ENCODE measurements around the gene RENBP. TPM values are rescaled to one million over a fixed set of nuclear protein-coding genes. Genes with fewer than 3 reads are reported as not detected.
A peak's percentile ranks its signal among the peaks of the same experiment; 100 is the strongest.
"Not testable (repeated sequence)": the region's sequence is repeated elsewhere in the genome, so short reads cannot be mapped to it uniquely, and the experiment has no call there.

The RENBP gene
- not detected in 2 replicates for total RNA-seq (2014; rRNA removed; shearing (Covaris generic))

DNA sequence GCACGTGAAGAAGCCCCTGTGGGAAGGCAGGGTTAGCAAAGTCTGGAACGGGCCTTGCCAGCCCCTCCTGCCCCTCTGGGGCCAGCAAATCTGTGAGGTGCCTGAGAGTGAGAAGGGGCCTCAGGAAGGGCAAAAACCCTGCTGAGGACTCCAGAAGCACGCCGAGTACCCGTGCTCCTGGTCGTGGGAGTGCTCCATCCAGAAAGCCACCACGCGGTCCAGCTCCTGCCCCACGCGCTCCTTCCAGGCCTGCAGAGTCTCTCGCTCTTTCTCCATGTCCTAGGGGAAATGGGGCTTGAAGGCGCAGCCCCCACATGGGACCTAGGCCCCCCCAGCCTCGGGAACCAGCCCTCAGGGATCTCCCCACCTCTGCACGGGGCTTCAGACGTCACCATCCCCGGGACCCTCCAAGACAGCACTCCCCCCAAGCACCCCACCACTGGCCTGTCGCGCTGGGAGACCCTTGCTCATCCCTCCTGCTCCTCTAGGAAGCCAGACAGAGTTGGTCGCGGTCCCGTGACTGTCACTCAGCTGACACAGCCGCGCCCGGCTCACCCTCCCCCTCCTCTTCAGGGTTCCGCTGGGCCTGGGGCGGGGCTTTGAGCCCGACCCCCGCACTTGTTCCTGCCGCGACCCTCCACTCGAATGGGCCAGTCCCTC is at the start of gene RENBP:
Gene RENBP (minus strand): TSS at position 504 of the 660 bp plus-strand sequence. CDS start 33 bp downstream, at position 471.
- no peak for DNase-seq (ENCODE audit: low read depth)

DNA sequence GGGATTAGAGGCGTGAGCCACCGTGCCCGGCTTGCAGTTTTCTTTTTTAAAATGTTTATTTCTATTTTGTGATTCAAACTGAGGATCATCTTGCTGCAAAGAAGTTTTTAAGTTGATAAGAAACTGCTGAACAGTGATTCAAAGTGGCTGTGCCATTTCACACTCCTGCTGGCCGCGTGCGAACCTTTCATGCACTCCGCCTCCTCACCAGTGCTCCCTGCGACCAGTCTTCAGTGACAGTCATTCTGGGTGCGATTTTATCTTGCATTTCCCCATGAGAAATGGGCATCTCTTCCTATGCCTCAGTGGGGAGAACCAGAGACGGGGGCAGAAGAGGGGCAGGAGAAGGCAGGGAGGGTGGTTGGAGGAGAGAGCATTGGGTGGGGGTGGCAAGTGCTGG is 49.5 kb upstream of the RENBP start:
- DNase-seq (ENCODE audit: low read depth), result no peak

DNA sequence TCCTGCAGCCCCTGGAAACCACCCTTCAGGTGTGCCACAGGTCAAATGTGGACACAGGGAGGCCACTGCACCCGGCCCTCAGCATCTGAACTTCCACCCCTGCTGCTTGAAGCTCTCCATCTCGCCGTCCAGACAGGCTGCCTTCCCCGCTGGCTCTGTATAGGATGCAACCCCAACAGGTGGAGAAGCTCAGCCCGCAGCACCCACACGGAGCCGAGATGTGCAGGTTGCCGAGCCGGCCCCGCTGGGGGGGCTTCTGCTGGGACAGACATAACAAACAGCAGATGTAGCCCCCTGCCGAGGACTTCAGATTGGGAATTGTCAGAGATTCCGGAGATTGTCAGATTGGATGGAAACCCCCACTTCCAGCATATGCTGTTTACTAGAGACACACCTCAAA is 48.6 kb upstream of the RENBP start:
- DNase-seq (ENCODE audit: low read depth), result no peak

DNA sequence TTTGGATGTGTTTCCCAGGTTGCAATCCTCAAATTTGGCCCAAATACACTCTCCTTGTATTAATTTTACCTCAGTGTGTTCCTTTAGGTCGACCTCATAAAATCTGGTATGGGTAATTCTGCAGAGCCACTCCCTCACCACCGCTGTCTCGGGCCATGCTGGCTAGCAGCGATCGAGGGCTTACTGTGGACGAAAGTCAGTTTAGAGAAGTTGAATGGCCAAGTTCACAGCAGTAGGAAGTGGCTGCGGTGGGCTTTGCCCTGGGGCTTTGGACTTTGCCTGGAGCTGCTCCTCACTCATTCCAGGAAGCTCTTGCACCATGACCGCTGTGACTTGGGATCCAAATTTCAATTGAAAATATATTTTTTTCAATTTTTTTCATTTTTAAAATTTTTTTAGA is 47.7 kb upstream of the RENBP start:
- DNase-seq (ENCODE audit: low read depth), result no peak

DNA sequence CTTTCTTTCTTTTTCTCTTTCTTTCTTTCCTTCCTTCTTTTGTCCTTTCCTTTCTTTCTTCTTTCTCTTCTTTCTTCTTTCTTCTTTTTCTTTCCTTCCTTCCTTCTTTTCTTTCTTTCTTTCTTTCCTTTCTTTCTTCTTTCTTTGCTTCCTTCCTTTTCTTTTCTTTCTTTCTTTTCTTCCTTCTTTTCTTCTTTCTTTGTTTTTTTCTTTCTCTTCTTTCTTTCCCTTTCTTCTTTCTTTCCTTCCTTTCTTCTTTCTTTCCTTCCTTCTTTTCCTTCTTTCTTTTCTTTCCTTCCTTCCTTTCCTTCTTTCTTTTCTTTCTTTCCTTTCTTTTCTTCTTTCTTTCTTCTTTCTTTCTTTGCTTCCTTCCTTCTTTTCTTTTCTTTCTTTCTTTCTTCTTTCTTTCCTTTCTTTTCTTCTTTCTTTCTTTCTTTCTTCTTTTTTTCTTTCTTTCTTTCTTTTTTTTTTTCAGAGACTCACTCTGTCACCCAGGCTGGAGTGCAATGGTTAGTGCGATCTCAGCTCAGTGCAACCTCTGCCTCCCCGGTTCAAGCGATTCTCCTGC is 46.7 kb upstream of the RENBP start:
- DNase-seq (ENCODE audit: low read depth), result no peak

DNA sequence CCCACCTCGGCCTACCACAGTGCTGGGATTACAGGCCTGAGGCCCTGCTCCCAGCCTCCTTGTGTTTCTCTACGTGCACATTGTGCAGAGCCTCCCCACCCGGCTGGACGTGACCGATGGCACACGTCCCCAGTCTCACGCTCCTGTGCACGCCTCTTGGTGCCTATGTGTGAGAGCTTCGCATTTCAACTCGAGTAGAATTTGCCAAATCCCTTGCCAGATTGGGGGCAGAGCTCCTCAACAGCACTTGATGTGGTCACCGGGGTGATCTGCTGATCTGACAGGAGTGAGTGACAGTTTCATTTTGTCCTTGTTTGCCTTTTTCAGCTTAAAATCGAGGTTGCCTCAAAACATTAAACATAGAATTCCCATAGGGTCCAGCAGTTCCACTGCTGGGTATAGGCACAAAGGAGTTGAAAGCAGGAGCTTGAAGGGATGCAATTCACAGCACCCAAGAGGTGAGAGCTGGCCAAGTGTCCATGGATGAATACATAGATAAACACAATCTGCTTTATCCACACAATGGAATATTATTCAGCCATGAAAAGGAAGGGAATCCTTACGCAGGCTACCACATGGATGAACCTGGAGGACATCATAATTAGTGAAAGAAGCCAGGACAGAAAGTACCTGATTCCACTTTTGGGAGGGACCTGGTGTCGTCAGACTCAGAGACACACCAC is 45.7 kb upstream of the RENBP start:
- no peak for DNase-seq (ENCODE audit: low read depth)

DNA sequence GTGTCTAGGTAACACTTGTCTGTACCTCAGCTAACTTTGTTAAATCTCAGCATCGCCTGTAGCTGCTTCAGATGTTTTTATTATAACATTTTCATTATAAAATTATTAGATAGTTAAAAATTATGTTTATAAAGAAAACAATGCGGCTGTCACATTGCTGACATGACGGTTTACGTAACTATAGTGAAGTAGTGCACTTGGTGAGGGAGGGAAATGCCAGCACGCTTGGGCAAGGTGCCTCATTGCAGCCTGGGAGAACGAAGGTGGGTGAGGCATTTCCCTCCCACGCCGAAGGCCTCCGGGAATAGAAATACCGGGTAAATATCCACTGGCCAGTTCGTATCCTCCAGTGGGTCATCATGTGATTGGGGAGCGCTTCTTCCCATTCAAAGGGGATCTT is 44.0 kb upstream of the RENBP start:
- DNase-seq (ENCODE audit: low read depth), result no peak

DNA sequence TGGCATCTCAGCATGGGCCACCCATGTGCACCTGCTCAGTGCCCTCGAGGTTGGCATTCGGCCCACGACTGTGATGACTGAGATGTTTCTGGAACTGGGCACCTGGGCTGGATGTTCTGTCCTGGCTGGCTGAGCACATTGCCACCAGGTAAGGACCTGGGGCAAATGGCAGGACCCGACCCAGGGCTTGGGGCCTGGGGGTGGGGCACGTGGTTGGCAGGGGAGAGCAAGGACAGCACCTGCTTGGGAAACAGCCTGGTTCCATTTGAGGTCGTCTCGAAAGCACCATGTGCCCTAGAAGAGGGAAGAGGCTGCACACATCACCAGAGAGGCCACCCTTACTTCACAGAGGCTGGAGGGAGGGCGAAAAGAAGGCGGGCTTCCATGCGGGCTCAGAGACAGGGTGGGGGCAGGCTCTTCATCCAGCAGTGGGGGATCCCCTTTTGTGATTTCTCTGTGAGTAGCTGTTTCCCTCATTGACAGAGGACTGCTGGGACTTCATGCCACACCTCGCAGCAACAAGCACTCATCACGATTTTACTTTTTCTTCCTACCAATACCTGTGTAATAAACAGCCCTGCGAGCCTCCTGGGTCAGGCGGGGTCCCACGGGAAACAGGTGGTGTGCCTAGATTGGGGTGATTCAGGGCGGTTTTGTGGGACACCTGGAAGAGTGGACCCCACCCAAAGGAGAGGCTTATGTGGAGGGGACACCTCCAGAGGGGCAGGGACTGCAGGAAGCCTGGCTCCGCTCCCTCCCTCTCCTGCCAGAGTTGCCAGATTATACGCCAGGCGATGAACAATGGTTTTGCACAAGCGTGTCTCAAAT is 40.1 kb upstream of the RENBP start:
- DNase-seq (ENCODE audit: low read depth), result no peak

DNA sequence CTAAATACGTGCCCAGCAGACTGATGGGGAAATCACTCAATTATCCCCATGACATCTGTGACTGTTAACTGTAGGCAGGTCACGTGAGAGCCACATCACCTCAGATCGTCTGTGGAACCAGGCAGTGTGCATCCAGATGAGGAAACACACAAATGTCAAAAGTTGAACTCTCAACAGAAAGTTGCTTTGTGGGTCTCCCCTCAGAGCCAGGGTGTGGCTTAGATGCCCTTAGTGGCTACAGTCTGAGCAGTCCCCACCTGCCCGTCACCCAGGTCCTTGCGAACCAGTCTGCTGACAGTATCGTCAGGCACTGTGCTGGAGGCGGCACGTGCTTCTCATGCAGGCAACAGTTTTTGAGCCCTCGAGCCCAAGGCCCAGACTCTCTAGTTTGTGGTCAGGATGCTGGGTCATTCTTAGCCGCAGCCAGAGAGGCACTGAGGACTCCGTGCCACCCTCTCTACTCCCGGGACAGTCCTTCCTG is 38.9 kb upstream of the RENBP start:
- no peak for DNase-seq (ENCODE audit: low read depth)

DNA sequence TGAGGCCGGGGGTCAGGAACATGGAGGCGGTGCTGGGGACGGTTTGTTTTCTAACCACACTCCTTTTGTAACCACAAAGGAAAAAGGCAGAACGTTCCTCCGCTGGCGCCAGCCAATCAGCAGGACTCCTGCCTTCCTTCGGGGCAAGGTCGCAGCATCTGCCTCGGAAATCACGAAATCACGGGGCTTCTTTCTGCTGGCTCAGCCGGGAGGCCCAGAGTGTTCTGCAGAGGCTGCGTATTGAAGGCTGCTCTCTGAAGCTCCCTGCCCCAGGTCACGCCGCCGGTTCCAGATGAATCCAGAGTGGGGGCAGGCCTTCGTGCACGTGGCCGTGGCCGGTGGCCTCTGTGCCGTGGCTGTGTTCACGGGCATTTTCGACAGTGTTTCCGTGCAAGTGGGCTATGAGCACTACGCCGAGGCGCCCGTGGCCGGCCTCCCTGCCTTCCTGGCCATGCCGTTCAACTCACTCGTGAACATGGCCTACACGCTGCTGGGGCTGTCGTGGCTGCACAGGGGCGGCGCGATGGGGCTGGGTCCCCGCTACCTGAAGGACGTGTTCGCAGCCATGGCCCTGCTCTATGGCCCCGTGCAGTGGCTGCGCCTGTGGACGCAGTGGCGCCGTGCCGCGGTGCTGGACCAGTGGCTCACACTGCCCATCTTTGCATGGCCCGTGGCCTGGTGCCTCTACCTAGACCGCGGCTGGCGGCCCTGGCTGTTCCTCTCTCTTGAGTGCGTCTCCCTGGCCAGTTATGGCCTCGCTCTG is 37.5 kb upstream of the RENBP start:
- no peak for DNase-seq (ENCODE audit: low read depth)

DNA sequence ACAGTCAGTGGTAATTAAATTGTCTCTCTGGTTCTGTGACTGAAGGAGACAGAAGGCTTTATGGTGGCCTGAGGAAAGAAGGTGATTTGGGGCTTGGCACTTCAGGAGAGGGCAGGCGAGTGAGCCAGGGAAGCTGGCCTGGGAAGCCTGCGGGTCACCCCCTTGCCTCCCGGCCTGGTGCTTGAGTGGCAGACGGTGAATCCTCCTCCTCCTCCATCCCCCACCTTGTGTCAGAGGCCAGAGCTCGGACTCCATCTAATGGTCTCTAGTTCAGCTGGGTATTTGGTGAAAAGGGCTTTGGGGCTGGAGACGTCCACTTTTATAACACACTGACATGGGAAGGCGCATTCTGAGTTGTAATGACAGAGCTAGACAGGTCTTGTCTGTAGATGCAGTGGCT is 36.8 kb upstream of the RENBP start:
- no peak for DNase-seq (ENCODE audit: low read depth)

DNA sequence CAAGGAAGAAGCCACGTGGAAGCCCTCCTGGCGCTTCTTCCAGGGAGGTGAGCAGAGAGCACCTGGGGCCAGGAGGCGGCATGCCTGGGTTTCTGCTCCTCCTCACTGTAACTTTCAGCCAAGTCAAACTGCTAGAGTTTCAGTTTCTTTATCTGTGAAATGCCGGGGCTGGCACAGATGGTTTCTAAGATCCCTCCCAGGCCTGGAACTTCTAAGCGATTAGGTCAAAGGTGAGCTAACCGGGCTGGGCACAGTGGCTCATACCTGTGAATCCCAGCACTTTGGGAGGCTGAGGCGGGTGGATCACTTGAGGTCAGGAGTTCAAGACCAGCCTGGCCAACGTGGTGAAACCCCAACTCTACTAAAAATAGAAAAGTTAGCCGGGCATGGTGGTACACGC is 36.0 kb upstream of the RENBP start:
- DNase-seq (ENCODE audit: low read depth), result not testable (repeated sequence)

DNA sequence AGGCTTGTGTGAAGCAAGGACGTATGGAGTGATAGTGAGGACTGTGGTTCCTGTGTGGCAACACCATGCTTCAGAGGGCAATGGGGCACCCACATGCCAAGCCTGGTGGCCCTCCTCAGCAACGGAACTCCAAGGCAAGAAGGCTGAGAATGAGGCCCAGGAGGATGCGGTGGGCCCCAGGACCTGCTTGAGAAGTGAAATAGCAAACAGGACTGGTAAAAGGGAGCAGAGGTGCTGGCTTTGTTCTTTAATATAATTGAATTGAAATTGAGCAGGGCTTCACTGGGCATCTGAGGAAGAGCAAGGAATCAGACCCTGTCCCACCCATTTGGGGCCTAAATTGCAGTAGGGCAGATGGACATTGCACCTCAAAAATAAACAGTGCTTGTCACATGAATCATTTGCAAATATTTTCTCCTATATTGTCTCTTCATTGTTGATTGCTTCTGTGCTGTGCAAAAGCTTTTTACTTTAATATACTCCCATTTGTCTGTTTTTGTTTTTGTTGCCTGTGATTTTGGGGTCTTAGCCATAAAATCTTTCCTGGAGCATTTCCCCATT is 30.4 kb upstream of the RENBP start:
- DNase-seq (ENCODE audit: low read depth), result no peak

DNA sequence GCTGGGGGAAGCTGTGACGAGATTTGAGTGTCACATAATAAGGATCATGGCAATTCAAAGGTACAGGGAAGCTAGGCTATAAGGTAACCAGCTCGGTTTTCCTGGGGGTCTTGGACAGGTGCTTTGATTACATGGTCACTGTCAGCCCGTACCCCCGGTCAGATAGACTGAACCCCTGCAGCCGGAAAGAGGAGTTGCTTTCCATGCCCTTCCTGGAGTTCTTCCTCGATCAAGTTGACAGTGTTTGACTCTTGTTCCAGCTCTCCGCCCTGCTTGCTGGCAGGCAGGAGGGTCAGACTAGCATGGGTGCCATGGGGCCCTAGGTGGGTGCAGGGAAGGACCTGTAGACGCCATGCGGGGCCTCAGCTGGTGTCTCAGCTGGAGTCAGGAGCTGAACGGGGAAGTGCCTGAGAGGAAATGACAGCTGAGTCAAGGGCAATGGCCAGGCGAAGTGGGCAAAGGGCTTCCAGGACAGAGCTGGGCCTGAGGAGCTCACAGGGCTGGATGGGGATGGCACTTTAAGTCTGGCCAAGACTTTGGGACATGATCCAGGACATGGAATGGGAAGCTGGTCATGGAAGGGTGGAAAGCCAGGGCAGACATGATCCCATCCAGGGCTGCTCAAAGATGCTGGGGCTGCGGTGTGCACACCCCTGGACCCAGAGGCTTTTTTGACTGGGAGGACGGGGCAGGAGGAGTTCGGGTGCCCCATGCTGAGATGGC is 29.7 kb upstream of the RENBP start:
- DNase-seq (ENCODE audit: low read depth), result no peak

DNA sequence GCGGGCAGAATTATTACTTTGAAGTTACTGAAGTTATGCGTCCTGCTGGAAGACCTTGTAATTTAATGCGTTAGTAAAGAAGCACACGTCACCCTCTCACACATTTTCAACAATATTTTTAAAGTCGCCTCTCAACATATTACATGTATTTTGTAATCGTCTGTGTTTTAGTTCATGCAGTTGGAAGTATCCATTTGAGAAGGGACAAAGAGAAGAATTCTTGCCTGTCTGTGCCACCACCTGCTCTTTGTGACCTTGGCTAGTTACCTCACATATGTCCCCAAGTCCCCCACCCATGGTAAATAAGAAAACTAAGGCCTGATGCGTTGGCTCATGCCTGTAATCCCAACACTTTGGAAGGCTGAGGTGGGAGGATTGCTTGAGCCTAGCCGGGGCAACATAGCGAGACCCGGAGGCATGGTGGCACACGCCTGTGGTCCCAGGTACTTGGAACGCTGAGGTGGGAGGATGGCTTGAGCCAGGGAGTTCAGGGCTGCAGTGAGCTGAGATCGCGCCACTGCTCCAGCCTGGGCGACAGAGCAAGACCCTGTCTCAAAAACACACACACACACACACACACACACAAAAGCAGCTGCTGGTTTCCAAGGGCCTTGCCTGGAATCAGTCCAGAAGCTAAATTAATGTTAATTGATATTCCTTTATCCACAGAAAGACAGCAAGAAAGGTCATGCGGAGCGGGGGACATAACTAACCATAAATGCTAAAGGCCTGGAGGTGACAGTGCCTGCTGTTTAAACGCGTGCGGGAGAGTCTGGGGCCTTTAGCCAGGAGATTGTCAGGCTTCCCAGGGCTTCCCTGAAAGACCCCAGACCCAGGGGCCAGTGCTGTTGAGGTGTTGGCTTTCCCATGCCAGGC is 28.9 kb upstream of the RENBP start:
- no peak for DNase-seq (ENCODE audit: low read depth)

DNA sequence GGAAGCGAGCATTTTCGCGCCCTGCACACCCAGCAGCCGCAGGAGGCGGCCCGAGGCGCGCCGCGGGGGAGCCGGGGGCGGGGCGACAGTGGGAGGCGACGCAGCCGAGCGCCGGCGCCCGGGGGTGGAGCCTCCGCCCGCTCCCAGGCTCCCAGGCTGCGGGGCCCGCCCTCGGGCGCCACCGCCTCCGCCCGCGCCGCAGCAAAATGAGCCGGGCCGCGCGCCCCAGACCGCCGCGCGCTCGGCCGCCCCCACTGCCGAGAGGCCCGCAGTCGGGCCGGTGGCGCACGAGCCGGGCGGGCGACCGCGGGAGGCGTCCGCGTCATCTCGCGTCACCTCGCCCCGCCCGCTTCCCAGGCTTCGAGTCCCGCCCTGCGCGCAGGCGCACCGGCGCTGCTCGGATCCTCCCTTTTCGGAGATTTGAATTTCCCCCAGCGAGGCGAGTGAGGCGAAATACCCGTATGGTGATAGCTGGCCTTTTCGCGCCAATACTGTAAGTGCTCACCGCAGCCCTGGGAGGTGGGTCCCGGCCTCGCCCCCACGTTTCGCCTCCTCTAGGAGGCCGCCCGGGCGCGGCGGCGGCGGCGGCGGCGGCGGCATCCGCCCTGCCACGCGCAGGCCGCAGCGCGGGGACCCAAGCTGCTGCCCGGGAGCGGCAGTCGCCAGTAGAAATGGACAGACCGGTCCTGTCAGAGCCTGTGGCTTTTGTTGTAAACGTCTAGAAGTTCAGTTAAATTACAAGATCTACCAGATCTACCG is 28.1 kb upstream of the RENBP start, which contains the start of gene TMEM187:
Gene TMEM187 (plus strand): TSS at position 387 of the 759 bp plus-strand sequence. CDS start 9,309 bp downstream, outside the sequence.
- DNase-seq (ENCODE audit: low read depth), result peak; percentile 93

DNA sequence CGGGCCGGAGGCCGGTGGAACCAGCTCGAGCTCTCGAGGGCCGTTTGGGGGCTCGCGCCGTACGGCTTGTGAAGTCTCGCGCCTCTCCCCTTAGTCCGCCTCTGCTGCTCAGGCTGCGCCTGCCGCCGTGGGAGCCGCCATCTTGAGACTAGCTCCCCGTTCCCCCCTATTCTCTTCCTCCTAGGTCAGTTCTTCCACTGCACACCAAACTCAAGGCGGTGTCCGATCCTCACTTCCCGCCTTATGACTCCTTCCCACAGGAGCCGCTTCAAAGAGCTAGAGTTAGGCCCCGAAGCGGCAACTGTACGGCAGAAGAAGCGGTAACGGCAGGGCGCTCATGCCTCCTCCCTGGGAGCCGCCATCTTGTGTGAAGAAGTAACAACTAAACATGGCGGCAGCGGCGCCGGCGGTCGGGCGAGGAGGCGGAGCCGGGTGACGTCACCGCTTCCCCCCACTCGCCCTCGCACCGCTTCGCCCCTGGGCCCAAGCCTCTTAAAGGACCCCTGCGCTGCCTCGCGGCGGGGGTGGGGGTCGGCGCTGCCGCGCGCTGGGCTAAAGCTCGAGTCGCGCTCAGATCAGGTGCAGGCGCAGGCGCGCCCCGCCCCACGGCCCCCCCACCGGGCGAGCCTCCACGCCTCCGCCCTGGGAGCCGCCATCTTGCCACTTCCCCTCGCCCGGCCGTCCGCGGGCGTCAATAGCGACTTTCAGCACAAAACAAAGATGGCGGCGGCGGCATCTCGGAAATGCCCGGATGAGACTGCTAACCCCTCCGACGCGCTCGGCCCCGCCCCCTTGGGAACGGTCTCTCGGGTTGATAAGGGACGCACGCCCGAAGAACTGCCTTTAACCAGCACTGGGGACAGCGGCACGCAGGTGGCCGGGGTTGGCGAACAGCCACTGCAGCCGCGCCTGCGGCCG is 27.3 kb upstream of the RENBP start, which contains the start of gene HCFC1:
Gene HCFC1 (minus strand): TSS at position 369 of the 918 bp plus-strand sequence. CDS start 978 bp downstream, outside the sequence.
- DNase-seq (ENCODE audit: low read depth), result peak; percentile 92

Measured in M059J (cell line).